ENCODE measurements around the gene NOL3. TPM values are rescaled to one million over a fixed set of nuclear protein-coding genes. Genes with fewer than 3 reads are reported as not detected.

Gene NOL3
- total RNA-seq, 1 donor from 2014 or later = 20.2 TPM

GRCh38 chr16:67169011-67169451, 1.3 kb upstream of the NOL3 start:
- intact Hi-C loops (cut with micrococcal nuclease) = no loop called here

- intact Hi-C loops (cut with micrococcal nuclease) = no loop called here
Observed at GRCh38 chr16:67169642-67170167, 633 bp upstream of the NOL3 start.

- intact Hi-C loops (cut with micrococcal nuclease) = no loop called here
Observed at GRCh38 chr16:67170949-67171649, 761 bp downstream of the NOL3 start.

- intact Hi-C loops (cut with micrococcal nuclease) = no loop called here
Observed at GRCh38 chr16:67173323-67173722, 3.0 kb downstream of the NOL3 start.

- intact Hi-C loops (cut with micrococcal nuclease) = loop anchor here (2.0 kb wide), 1 partner anchor 13 kb away; no protein-coding TSS in a partner anchor
Observed at GRCh38 chr16:67173808-67174705, 3.7 kb downstream of the NOL3 start.

- intact Hi-C loops (cut with micrococcal nuclease) = loop anchor here (2.0 kb wide), 1 partner anchor 14 kb away; no protein-coding TSS in a partner anchor
Observed at GRCh38 chr16:67174706-67175231, 4.4 kb downstream of the NOL3 start.

- intact Hi-C loops (cut with micrococcal nuclease) = no loop called here
Observed at GRCh38 chr16:67176662-67177061, 6.3 kb downstream of the NOL3 start.

- intact Hi-C loops (cut with micrococcal nuclease) = no loop called here
Observed at GRCh38 chr16:67177743-67178699, 7.7 kb downstream of the NOL3 start.

GRCh38 chr16:67179421-67180080, 9.2 kb downstream of the NOL3 start:
- intact Hi-C loops (cut with micrococcal nuclease) = no loop called here

- intact Hi-C loops (cut with micrococcal nuclease) = no loop called here
Observed at GRCh38 chr16:67180166-67180565, 9.8 kb downstream of the NOL3 start.

GRCh38 chr16:67181346-67181745, 11.0 kb downstream of the NOL3 start:
- intact Hi-C loops (cut with micrococcal nuclease) = no loop called here

- intact Hi-C loops (cut with micrococcal nuclease) = no loop called here
Observed at GRCh38 chr16:67182288-67182687, 11.9 kb downstream of the NOL3 start.

- intact Hi-C loops (cut with micrococcal nuclease) = loop anchor here (1.0 kb wide), 1 partner anchor 23 kb away; no protein-coding TSS in a partner anchor
Observed at GRCh38 chr16:67183284-67183626, 12.9 kb downstream of the NOL3 start.

GRCh38 chr16:67183627-67184452, 13.5 kb downstream of the NOL3 start, which contains the start of gene MATCAP1:
Gene MATCAP1 (minus strand): TSS chr16:67183963. CDS start chr16:67180610, 3,353 bp downstream.
- intact Hi-C loops (cut with micrococcal nuclease) = loop anchor here (1.0 to 2.0 kb wide), 4 partner anchors 24 to 237 kb away; partner anchors contain the start of genes FHOD1 and TMEM208

- intact Hi-C loops (cut with micrococcal nuclease) = loop anchor here (2.0 kb wide), 3 partner anchors 42 to 238 kb away; partner anchors contain the start of genes FHOD1 and TMEM208
Observed at GRCh38 chr16:67184453-67184994, 14.2 kb downstream of the NOL3 start.

GRCh38 chr16:67184995-67185650, 14.8 kb downstream of the NOL3 start:
- intact Hi-C loops (cut with micrococcal nuclease) = loop anchor here (1.0 to 2.0 kb wide), 6 partner anchors 42 to 238 kb away; partner anchors contain the start of genes FHOD1 and TMEM208

- intact Hi-C loops (cut with micrococcal nuclease) = loop anchor here (1.0 to 2.0 kb wide), 6 partner anchors 41 to 239 kb away; partner anchors contain the start of genes FHOD1 and TMEM208
Observed at GRCh38 chr16:67185651-67186134, 15.4 kb downstream of the NOL3 start.

GRCh38 chr16:67186550-67186950, 16.2 kb downstream of the NOL3 start:
- intact Hi-C loops (cut with micrococcal nuclease) = no loop called here

Measured in T-helper 2 cell treated with Interferon-gamma antibody and Interleukin-4, amounts not matched to agents 100 ng/mL and 5 ng/mL, for 36 hours (primary cell).